Measurements from ENCODE around the gene RHOT2. TPM values are rescaled to one million over a fixed set of nuclear protein-coding genes. Genes with fewer than 3 reads are reported as not detected.
A peak's percentile ranks its signal among the peaks of the same experiment; 100 is the strongest.

Gene RHOT2
- total and polyA plus RNA-seq, 9 of the 15 experiments (the other 6 are each of a cell fraction or from before 2014, with no cell fraction given), result 5.0 to 373 (median 112) TPM

GRCh38 chr16:646679-647172 is 21.2 kb upstream of the RHOT2 start:
- Histone ChIP-seq H3K27ac (ENCODE audit: extremely low read depth, low read depth, low read length) (no peak overlapping the region), H3K4me2 (ENCODE audit: insufficient read depth, low read length) (no peak overlapping the region), H3K9me3 (replicated peaks; ENCODE audit: control insufficient read depth, insufficient read depth, low read depth, low read length) (no peaks in the 10 kb centered on the region), H3K4me3 (no peak overlapping the region), H3K79me2 (ENCODE audit: control insufficient read depth, insufficient read depth, low read length) (peaks cover 45% of the 10 kb centered on the region), H3K4me1 (replicated peaks in 1 of 2; ENCODE audit: control insufficient read depth in 2 of 2, insufficient read depth in 2 of 2, low read length in 2 of 2) (peaks cover 4 to 88% of the 10 kb centered on the region in 2 experiments; a peak in 3 of 5 replicates), H2AFZ (ENCODE audit: low read depth, low read length) (no peak overlapping the region), H3K9ac (ENCODE audit: insufficient read depth in 1 of 2, low read depth in 2 of 2, low read length in 2 of 2) (peak overlapping the region in 1 of 2 experiments; percentile 26; a peak in 1 of 4 replicates), H3K9me1 (ENCODE audit: control insufficient read depth, insufficient read depth, low read length) (no peaks in the 10 kb centered on the region), H4K20me1 (replicated peaks; ENCODE audit: control insufficient read depth, insufficient read depth, low read length) (no peaks in the 10 kb centered on the region), H3K36me3 (ENCODE audit: control insufficient read depth, insufficient read depth, low read length) (peaks cover 51% of the 10 kb centered on the region; the same call in 2 of the 3 replicates), H3K27me3 (ENCODE audit: control insufficient read depth in 2 of 2, insufficient read depth in 2 of 2, low read length in 2 of 2) (no peaks in the 10 kb centered on the region)
- in situ Hi-C loops (cut with MboI), result no loop called here
- ATAC-seq, result no peak
- no peak for FAIRE-seq
- intact Hi-C loops (cut with micrococcal nuclease), result no loop called here
- 90% methylated on average over 17 of the region's 22 CpGs for WGBS (ENCODE audit: insufficient coverage, low coverage, missing lambda C conversion rate)
- no TSS peak for BruUV-seq (replicated peaks)
- DNase-seq (ENCODE audit: extremely low read depth in 1 of 4, low spot score in 3 of 4), result no peak
- CTCF ChIA-PET (ENCODE audit: low intra/inter-chr PET ratio), result no interaction called here
- POLR2A ChIA-PET, result no interaction called here
- TF ChIP-seq RFX7 (CRISPR knock-in tag; IDR thresholded peaks at IDR 0.05), result no peak
- no peak for TF ChIP-seq SMARCB1 (IDR thresholded peaks at IDR 0.05; ENCODE audit: insufficient read length, low read depth)
- TF ChIP-seq RBFOX2 (IDR thresholded peaks at IDR 0.05; ENCODE audit: low read depth, low read length), result 0 out of 2 replicates have a peak, but pooled peaks have one; percentile 13
- no peak for TF ChIP-seq RUNX1 (IDR thresholded peaks at IDR 0.05; ENCODE audit: low read depth)
- no peak for TF ChIP-seq SMAD4 (CRISPR knock-in tag; conservative IDR thresholded peaks at IDR 0.05)
- peak; percentile 5 for TF ChIP-seq POLR2G (IDR thresholded peaks at IDR 0.05; ENCODE audit: low read depth, low read length)
- TF ChIP-seq MAFF (IDR thresholded peaks at IDR 0.05; ENCODE audit: low read length), result no peak
- no peak for TF ChIP-seq KDM4B (IDR thresholded peaks at IDR 0.05; ENCODE audit: borderline replicate concordance in 2 of 2, low read depth in 1 of 2)
- TF ChIP-seq RBM34 (IDR thresholded peaks at IDR 0.05; ENCODE audit: borderline replicate concordance, insufficient read depth, low read length), result no peak
- TF ChIP-seq ZNF175 (CRISPR knock-in tag; IDR thresholded peaks at IDR 0.05; ENCODE audit: low read depth), result no peak
- no peak for TF ChIP-seq GATAD2A (IDR thresholded peaks at IDR 0.05)
- no peak for TF ChIP-seq ZNF398 (CRISPR knock-in tag; IDR thresholded peaks at IDR 0.05)
- no peak for TF ChIP-seq ZBTB5 (IDR thresholded peaks at IDR 0.05)
- TF ChIP-seq SPI1 (IDR thresholded peaks at IDR 0.05; ENCODE audit: borderline replicate concordance, low read depth, low read length), result no peak
- TF ChIP-seq ELF1 (tag; IDR thresholded peaks at IDR 0.05), result no peak
- no peak for TF ChIP-seq SMARCA4 (IDR thresholded peaks at IDR 0.05)
- 0 out of 2 replicates have a peak, but pooled peaks have one; percentile 16 for TF ChIP-seq SUPT5H (IDR thresholded peaks at IDR 0.05)
- no peak for TF ChIP-seq HDAC6 (IDR thresholded peaks at IDR 0.05; ENCODE audit: low read depth, low read length)
- TF ChIP-seq HLTF (IDR thresholded peaks at IDR 0.05), result no peak
- TF ChIP-seq KHSRP (IDR thresholded peaks at IDR 0.05), result no peak
- TF ChIP-seq HDAC2 (IDR thresholded peaks at IDR 0.05), result no peak
- TF ChIP-seq ZNF184 (CRISPR knock-in tag; IDR thresholded peaks at IDR 0.05), result no peak
- no peak for TF ChIP-seq ZBTB7A (IDR thresholded peaks at IDR 0.05; ENCODE audit: borderline replicate concordance, control insufficient read depth, low read depth, low read length)

Data from K562 (cell line).